Astrocyte of the spinal cord (primary cell): ENCODE results near the gene AGPS.

Experiments used
- DNase-seq: peaks from one replicate; pipeline ENCODE4 v3.0.0; 2011; ENCODE audit warnings: low read depth, low spot score
- H3K4me3 ChIP-seq: 2 replicates; pipeline ENCODE4 v1.5.1; 2011; ENCODE audit warnings: low read depth, mild to moderate bottlenecking, low read length, moderate library complexity
- in situ Hi-C: cut with HindIII; loops from 2 replicates; pipeline ENCODE4 v1.10.0; 2017; ENCODE audit warnings: low sequenced_read_pairs
- TF ChIP-seq, protein P1 (sequence below): IDR thresholded peaks from 2 replicates; pipeline ENCODE4 v1.5.1; 2012; ENCODE audit warnings: low read depth, mild to moderate bottlenecking, low read length, inconsistent platforms

AGPS gene

GRCh38 chr2:177396703-177397460, 4.3 kb downstream of the AGPS start:
- H3K4me3 ChIP-seq = no peak overlapping the region
- TF ChIP-seq, protein P1, sequence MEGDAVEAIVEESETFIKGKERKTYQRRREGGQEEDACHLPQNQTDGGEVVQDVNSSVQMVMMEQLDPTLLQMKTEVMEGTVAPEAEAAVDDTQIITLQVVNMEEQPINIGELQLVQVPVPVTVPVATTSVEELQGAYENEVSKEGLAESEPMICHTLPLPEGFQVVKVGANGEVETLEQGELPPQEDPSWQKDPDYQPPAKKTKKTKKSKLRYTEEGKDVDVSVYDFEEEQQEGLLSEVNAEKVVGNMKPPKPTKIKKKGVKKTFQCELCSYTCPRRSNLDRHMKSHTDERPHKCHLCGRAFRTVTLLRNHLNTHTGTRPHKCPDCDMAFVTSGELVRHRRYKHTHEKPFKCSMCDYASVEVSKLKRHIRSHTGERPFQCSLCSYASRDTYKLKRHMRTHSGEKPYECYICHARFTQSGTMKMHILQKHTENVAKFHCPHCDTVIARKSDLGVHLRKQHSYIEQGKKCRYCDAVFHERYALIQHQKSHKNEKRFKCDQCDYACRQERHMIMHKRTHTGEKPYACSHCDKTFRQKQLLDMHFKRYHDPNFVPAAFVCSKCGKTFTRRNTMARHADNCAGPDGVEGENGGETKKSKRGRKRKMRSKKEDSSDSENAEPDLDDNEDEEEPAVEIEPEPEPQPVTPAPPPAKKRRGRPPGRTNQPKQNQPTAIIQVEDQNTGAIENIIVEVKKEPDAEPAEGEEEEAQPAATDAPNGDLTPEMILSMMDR = no peak
- in situ Hi-C loops = no loop called here
- peak; percentile 78 for DNase-seq

- DNase-seq = peak; percentile 96
- in situ Hi-C loops = no loop called here
- TF ChIP-seq, protein P1 = no peak
- no peak overlapping the region for H3K4me3 ChIP-seq
These were observed 5.1 kb downstream of the AGPS start for GRCh38 chr2:177397481-177398289.

DNA sequence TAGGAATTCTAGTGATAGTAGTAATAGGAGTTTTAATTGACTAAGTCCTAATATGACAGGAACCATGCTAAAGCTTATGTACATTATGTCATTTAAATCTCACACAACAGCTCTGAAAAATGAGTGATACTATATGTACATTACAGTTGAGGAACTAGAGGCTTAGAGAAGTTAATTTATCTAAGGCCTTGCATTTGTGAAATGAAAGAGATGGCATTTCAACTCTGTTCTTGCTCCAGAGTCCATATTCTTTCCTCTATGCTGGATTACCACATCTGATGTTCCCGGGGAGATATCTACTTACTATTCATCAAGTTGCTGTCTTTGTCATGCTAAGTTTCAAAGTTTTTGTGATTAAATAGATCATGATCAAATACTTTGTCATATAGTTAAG, 5.7 kb downstream of the AGPS start:
- no peak for DNase-seq
- TF ChIP-seq, protein P1 = no peak
- in situ Hi-C loops = no loop called here
- no peak overlapping the region for H3K4me3 ChIP-seq

DNA sequence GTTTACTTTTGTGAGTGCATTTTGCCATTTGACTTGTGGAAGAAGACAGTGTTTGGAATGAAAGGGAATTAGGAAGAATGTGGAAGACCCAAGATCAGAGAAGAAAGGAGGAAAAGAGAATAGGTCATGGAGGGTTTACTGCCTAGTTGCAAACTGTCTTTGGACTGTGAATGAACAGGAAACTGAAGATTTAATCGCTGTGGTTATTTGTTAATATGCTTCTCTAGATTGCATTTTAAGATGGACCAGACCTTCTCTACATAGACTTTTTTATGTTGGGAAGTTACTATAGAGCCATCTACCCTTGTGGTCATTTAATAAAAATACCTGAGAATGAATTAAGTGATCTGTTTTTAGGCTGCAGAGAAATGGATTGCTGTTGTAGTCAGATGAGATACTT, 6.2 kb downstream of the AGPS start:
- no peak for DNase-seq
- H3K4me3 ChIP-seq = no peak overlapping the region
- TF ChIP-seq, protein P1 = no peak
- in situ Hi-C loops = no loop called here

GRCh38 chr2:177399376-177399775, 6.8 kb downstream of the AGPS start:
- in situ Hi-C loops = no loop called here
- no peak overlapping the region for H3K4me3 ChIP-seq
- no peak for DNase-seq
- TF ChIP-seq, protein P1 = no peak

DNA sequence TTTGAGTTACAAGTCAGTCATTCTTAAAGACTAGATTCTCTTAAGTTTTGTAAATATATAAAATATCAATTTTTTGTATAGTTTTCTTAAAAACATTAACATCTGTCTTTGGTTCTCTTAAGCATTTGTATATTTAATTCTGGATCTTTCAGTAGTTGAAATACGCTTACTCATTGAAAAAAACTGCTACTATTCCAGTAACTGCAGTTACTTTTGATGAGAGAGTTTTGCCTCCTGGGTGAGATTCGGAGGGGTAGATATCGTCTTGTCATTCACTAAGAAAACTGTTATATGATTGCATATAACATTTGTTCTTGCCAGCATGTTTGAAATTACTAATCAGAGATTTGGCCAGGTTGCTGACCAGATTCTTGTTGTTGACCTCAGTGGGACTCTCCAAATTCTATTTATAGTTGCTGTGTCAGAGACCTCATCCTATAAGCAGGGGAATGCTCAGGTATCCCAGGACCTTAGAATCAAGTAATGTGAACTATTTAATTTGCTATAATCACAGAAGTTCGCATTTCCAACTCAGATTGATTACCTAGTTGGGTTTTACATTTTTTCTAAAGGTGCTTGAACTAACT, 7.9 kb downstream of the AGPS start:
- in situ Hi-C loops = no loop called here
- no peak for DNase-seq
- TF ChIP-seq, protein P1 = no peak
- no peak overlapping the region for H3K4me3 ChIP-seq
